A673 (cell line): ENCODE results near the gene VANGL1. TPM values are rescaled to one million over a fixed set of nuclear protein-coding genes. Genes with fewer than 3 reads are reported as not detected.

Experiments used
- BruUV-seq: library from RNA; stranded (reverse); fragments of 400-500 nt; replicated peaks from 2 replicates; lab custom pipeline; 2021; lab: Mats Ljungman, UMichigan
- CTCF ChIA-PET: fragments of 300-600 bp; sonication (Branson Sonifier 250); formaldehyde crosslinking; loops from one replicate; lab custom pipeline; 2022; ENCODE audit warnings: antibody characterized with exemption; lab: Charles Lee
- POLR2A ChIA-PET: fragments of 300-600 bp; sonication (Branson Sonifier 250); formaldehyde crosslinking; loops from one replicate; lab custom pipeline; 2022; ENCODE audit warnings: antibody characterized with exemption; ENCODE audit not compliant: low non-redundant PET; lab: Charles Lee
- DNase-seq: peaks from one replicate; pipeline ENCODE4 v3.0.0-alpha.2; 2015; ENCODE audit warnings: low spot score
- H3K27ac ChIP-seq: fragments of 200-600 bp; sonication (generic); 2 replicates; pipeline ENCODE4 v1.5.1; 2016; ENCODE audit warnings: mixed run types, low read depth, mild to moderate bottlenecking, mixed read lengths, antibody characterized with exemption, low read length; ENCODE audit not compliant: poor library complexity, severe bottlenecking
- H3K27me3 ChIP-seq: fragments of 200-600 bp; sonication (generic); replicated peaks from 2 replicates; pipeline ENCODE4 v1.6.1; 2017; ENCODE audit warnings: mixed run types, low read depth, mild to moderate bottlenecking, mixed read lengths, antibody characterized with exemption, low read length; ENCODE audit not compliant: insufficient read depth, poor library complexity
- H3K36me3 ChIP-seq: fragments of 200-600 bp; sonication (generic); 2 replicates; pipeline ENCODE4 v1.6.1; 2016; ENCODE audit warnings: mixed run types, mild to moderate bottlenecking, mixed read lengths, antibody characterized with exemption, low read length; ENCODE audit not compliant: insufficient read depth, poor library complexity, severe bottlenecking
- H3K4me1 ChIP-seq: fragments of 200-600 bp; sonication (generic); 2 replicates; pipeline ENCODE4 v1.6.1; 2017; ENCODE audit warnings: mixed run types, mild to moderate bottlenecking, mixed read lengths, antibody characterized with exemption, low read length; ENCODE audit not compliant: insufficient read depth, poor library complexity, severe bottlenecking
- H3K4me3 ChIP-seq: fragments of 200-600 bp; sonication (generic); 2 replicates; pipeline ENCODE4 v1.5.1; 2016; ENCODE audit warnings: low read depth, mixed run types, mild to moderate bottlenecking, mixed read lengths, low read length; ENCODE audit not compliant: poor library complexity, severe bottlenecking
- H3K9me3 ChIP-seq: fragments of 200-600 bp; sonication (generic); 2 replicates; pipeline ENCODE4 v1.6.1; 2016; ENCODE audit warnings: mixed run types, low read depth, mild to moderate bottlenecking, mixed read lengths, antibody characterized with exemption, low read length; ENCODE audit not compliant: poor library complexity, severe bottlenecking
- CTCF ChIP-seq: fragments of 300-800, 200-600 bp; sonication (generic); conservative IDR thresholded peaks from 2 replicates; pipeline ENCODE4 v1.5.1; 2017; ENCODE audit warnings: low read depth, mild to moderate bottlenecking, antibody characterized with exemption, low read length, moderate library complexity, mixed read lengths
- EZH2 ChIP-seq: fragments of 200-600 bp; sonication (generic); IDR thresholded peaks from 2 replicates; pipeline ENCODE4 v1.6.1; 2017; ENCODE audit warnings: borderline replicate concordance, low read depth, mild to moderate bottlenecking, mixed read lengths, antibody characterized with exemption, low read length; ENCODE audit not compliant: poor library complexity, severe bottlenecking
- intact Hi-C: fragments of 100-400 bp; cut with micrococcal nuclease; formaldehyde crosslinking; loops from one replicate; pipeline ENCODE4 v1.10.0; 2022; ENCODE audit not compliant: unreplicated experiment
- total RNA-seq: library from RNA; stranded (reverse); gene quantifications from 2 replicates; pipeline ENCODE4 v1.2.3, GENCODE V29; 2021

VANGL1 gene
- total RNA-seq, 1 experiment from 2014 or later = 20.0 TPM

GRCh38 chr1:115728341-115728740, 86.6 kb downstream of the VANGL1 start:
- no TSS peak for BruUV-seq
- no peak for DNase-seq
- POLR2A ChIA-PET = interaction anchor here (0.7 kb wide), 1 partner anchor 105 kb away, joined by 6 read pairs; no protein-coding TSS in a partner anchor
- no peak overlapping the region for H3K4me3 ChIP-seq
- H3K27ac ChIP-seq = no peak overlapping the region
- intact Hi-C loops = no loop called here
- no peaks in the 10 kb centered on the region for H3K27me3 ChIP-seq
- H3K36me3 ChIP-seq = no peaks in the 10 kb centered on the region
- no peaks in the 10 kb centered on the region for H3K4me1 ChIP-seq
- CTCF ChIA-PET = no interaction called here
- TF ChIP-seq CTCF (no peak), EZH2 (no peak)
- no peaks in the 10 kb centered on the region for H3K9me3 ChIP-seq

- no peak overlapping the region for H3K4me3 ChIP-seq
- no peaks in the 10 kb centered on the region for H3K36me3 ChIP-seq
- H3K4me1 ChIP-seq = no peaks in the 10 kb centered on the region
- CTCF ChIA-PET = no interaction called here
- intact Hi-C loops = no loop called here
- H3K9me3 ChIP-seq = no peaks in the 10 kb centered on the region
- no TSS peak for BruUV-seq
- no peaks in the 10 kb centered on the region for H3K27me3 ChIP-seq
- TF ChIP-seq CTCF = no peak
- TF ChIP-seq EZH2 = no peak
- POLR2A ChIA-PET = no interaction called here
- H3K27ac ChIP-seq = no peak overlapping the region
- DNase-seq = no peak
These were observed 88.0 kb downstream of the VANGL1 start for GRCh38 chr1:115729756-115730155.

GRCh38 chr1:115732316-115732715, 90.5 kb downstream of the VANGL1 start:
- DNase-seq = no peak
- no peaks in the 10 kb centered on the region for H3K9me3 ChIP-seq
- H3K27ac ChIP-seq = no peak overlapping the region
- H3K27me3 ChIP-seq = no peaks in the 10 kb centered on the region
- no peak overlapping the region for H3K4me3 ChIP-seq
- intact Hi-C loops = no loop called here
- no peaks in the 10 kb centered on the region for H3K4me1 ChIP-seq
- H3K36me3 ChIP-seq = no peaks in the 10 kb centered on the region
- ChIA-PET CTCF (no interaction called here), POLR2A (no interaction called here)
- TF ChIP-seq CTCF (no peak), EZH2 (no peak)
- BruUV-seq = no TSS peak
